OCI-LY7 (cell line): ENCODE results near the gene ZDHHC3. TPM values are rescaled to one million over a fixed set of nuclear protein-coding genes. Genes with fewer than 3 reads are reported as not detected.

Experiments used
- BruUV-seq: library from RNA; stranded (reverse); fragments of 400-500 nt; replicated peaks from 2 replicates; lab custom pipeline; 2021; lab: Mats Ljungman, UMichigan
- CTCF ChIA-PET: fragments of 300-600 bp; sonication (Branson Sonifier 250); formaldehyde crosslinking; loops from one replicate; lab custom pipeline; 2022; ENCODE audit warnings: antibody characterized with exemption; ENCODE audit not compliant: unreplicated experiment; lab: Charles Lee
- POLR2A ChIA-PET: fragments of 300-600 bp; sonication (Branson Sonifier 250); formaldehyde crosslinking; loops from one replicate; lab custom pipeline; 2022; ENCODE audit warnings: antibody characterized with exemption; lab: Charles Lee
- DNase-seq: peaks from one replicate; pipeline ENCODE4 v3.0.0-alpha.2; 2015; ENCODE audit warnings: low spot score
- H2AFZ ChIP-seq: fragments of 200-600 bp; sonication (generic), shearing (Covaris generic); 2 replicates; pipeline ENCODE4 v1.6.1; 2014; ENCODE audit warnings: mild to moderate bottlenecking, antibody characterized with exemption, low read length, moderate library complexity
- H3K27ac ChIP-seq: fragments of 200-600 bp; sonication (generic); 2 replicates; pipeline ENCODE4 v1.5.1; 2014; ENCODE audit warnings: mixed run types, low read depth, mild to moderate bottlenecking, moderate library complexity, low read length, inconsistent platforms; ENCODE audit not compliant: poor library complexity, severe bottlenecking
- H3K36me3 ChIP-seq: fragments of 200-600 bp; sonication (generic); 2 replicates; pipeline ENCODE4 v1.6.1; 2014; ENCODE audit warnings: mild to moderate bottlenecking, antibody characterized with exemption, low read length, moderate library complexity, mixed read lengths; ENCODE audit not compliant: insufficient read depth
- H3K4me1 ChIP-seq: fragments of 200-600 bp; sonication (generic); 2 replicates; pipeline ENCODE4 v1.5.1; 2014; ENCODE audit warnings: mild to moderate bottlenecking, low read length; ENCODE audit not compliant: insufficient read depth, poor library complexity, severe bottlenecking
- H3K4me2 ChIP-seq: fragments of 200-600 bp; sonication (generic); 2 replicates; pipeline ENCODE4 v1.6.1; 2014; ENCODE audit warnings: mild to moderate bottlenecking, low read length
- H3K4me3 ChIP-seq: fragments of 200-600 bp; sonication (generic); 2 replicates; pipeline ENCODE4 v1.5.1; 2014; ENCODE audit warnings: mild to moderate bottlenecking, low read depth, low read length; ENCODE audit not compliant: poor library complexity, severe bottlenecking
- H3K79me2 ChIP-seq: fragments of 200-600 bp; sonication (generic); 2 replicates; pipeline ENCODE4 v1.6.1; 2016; ENCODE audit warnings: low read depth, mild to moderate bottlenecking, low read length, moderate library complexity, mixed read lengths; ENCODE audit not compliant: insufficient read depth
- H3K9me2 ChIP-seq: fragments of 200-600 bp; sonication (generic); 2 replicates; pipeline ENCODE4 v1.6.1; 2016; ENCODE audit warnings: mild to moderate bottlenecking, low read length, mixed read lengths; ENCODE audit not compliant: insufficient read depth
- H3K9me3 ChIP-seq: fragments of 200-600 bp; sonication (generic); 2 replicates; pipeline ENCODE4 v1.6.1; 2014; ENCODE audit warnings: mild to moderate bottlenecking, mixed run types, low read length, mixed read lengths
- H4K20me1 ChIP-seq: fragments of 200-600 bp; sonication (generic); 2 replicates; pipeline ENCODE4 v1.6.1; 2014; ENCODE audit warnings: mild to moderate bottlenecking, antibody characterized with exemption, low read length, moderate library complexity, mixed read lengths; ENCODE audit not compliant: insufficient read depth
- CTCF ChIP-seq: fragments of 200-600 bp; sonication (generic); conservative IDR thresholded peaks from 2 replicates; pipeline ENCODE4 v1.5.1; 2014; ENCODE audit warnings: mild to moderate bottlenecking, antibody characterized with exemption, low read length, moderate library complexity, mixed read lengths
- EZH2phosphoT487 ChIP-seq: fragments of 200-600 bp; sonication (generic); IDR thresholded peaks from 2 replicates; pipeline ENCODE4 v1.6.1; 2018; ENCODE audit warnings: low read depth, borderline replicate concordance, mild to moderate bottlenecking, mixed run types, antibody characterized with exemption, low read length, moderate library complexity, mixed read lengths
- intact Hi-C: fragments of 100-400 bp; cut with micrococcal nuclease; formaldehyde crosslinking; loops from one replicate; pipeline ENCODE4 v1.10.0; 2022; ENCODE audit not compliant: unreplicated experiment
- total RNA-seq, 2 experiments: library from RNA; depleted of rRNA in 1 of 2; stranded (reverse); fragments of >200 nt in 1 of 2; shearing (Covaris generic) in 1 of 2; gene quantifications; 2 replicates each; pipeline ENCODE4 v1.2.3, GENCODE V29; 2014 to 2022

ZDHHC3 gene
- total RNA-seq, 2 experiments from 2014 or later, result 53.1 to 53.6 TPM

DNA sequence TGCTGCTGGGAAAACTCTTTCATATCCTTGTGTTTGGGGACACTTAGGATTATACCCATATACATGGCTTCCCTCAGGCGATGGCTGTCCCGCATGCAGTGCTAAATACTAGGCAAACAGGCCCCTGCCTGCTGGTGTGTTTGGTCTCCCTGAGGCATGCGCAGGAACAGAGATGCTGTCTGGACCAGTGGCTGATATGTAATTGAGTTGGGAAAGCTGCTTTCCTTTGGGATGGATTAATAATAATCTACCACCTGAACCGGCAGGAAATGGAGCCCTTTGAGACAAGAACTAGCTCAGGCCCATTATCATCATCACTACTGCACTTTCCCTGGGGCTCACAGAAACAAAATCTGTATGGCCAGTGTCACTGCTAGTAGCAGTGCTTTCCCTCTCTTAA is 18.0 kb downstream of the ZDHHC3 start:
- CTCF ChIA-PET, result no interaction called here
- Histone ChIP-seq H3K27ac (no peak overlapping the region), H2AFZ (no peak overlapping the region), H3K36me3 (peaks cover 57% of the 10 kb centered on the region), H3K4me3 (no peak overlapping the region), H3K9me3 (no peaks in the 10 kb centered on the region), H3K79me2 (peaks cover 27% of the 10 kb centered on the region), H3K9me2 (no peaks in the 10 kb centered on the region), H3K4me2 (no peak overlapping the region), H3K4me1 (peaks cover 34% of the 10 kb centered on the region), H4K20me1 (peaks cover 27% of the 10 kb centered on the region)
- intact Hi-C loops, result no loop called here
- no peak for TF ChIP-seq CTCF
- no peak for TF ChIP-seq EZH2phosphoT487
- POLR2A ChIA-PET, result no interaction called here
- BruUV-seq, result no TSS peak
- no peak for DNase-seq

DNA sequence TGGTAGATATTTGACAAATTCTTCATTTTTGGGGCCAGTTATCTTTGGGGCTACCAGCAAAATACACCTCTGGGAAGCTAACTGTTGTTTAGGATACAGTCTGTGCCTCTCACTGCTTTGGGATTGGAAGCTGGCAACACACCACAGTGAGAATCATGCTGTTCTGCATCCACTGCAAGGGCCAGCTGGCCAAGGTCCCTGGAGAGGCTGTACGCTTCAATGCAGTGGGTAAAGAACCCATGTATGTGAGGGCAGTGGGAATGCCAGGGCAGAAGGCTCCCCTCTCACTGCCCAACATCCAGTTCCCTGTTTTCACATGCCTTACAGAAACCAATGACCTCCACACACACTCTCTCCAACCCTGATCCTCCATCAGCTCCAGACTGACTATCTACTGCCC is 20.1 kb downstream of the ZDHHC3 start:
- no peak for TF ChIP-seq CTCF
- TF ChIP-seq EZH2phosphoT487, result no peak
- no peaks in the 10 kb centered on the region for H3K9me3 ChIP-seq
- H3K9me2 ChIP-seq, result no peaks in the 10 kb centered on the region
- no peak for DNase-seq
- H3K4me3 ChIP-seq, result peak overlapping the region; percentile 14
- H3K36me3 ChIP-seq, result peaks cover 70% of the 10 kb centered on the region
- H3K27ac ChIP-seq, result peak overlapping the region; percentile 22
- BruUV-seq, result no TSS peak
- peaks cover 19% of the 10 kb centered on the region; the same call in 1 of the 2 replicates for H4K20me1 ChIP-seq
- H2AFZ ChIP-seq, result no peak overlapping the region
- CTCF ChIA-PET, result no interaction called here
- POLR2A ChIA-PET, result interaction anchor here (1.0 to 1.5 kb wide), 4 partner anchors 9 to 21 kb away, joined by 3 to 5 read pairs (median 4); no protein-coding TSS in a partner anchor
- intact Hi-C loops, result no loop called here
- H3K4me1 ChIP-seq, result peaks cover 40% of the 10 kb centered on the region
- peaks cover 11% of the 10 kb centered on the region; the same call in 1 of the 2 replicates for H3K79me2 ChIP-seq
- peak overlapping the region; percentile 65 for H3K4me2 ChIP-seq

DNA sequence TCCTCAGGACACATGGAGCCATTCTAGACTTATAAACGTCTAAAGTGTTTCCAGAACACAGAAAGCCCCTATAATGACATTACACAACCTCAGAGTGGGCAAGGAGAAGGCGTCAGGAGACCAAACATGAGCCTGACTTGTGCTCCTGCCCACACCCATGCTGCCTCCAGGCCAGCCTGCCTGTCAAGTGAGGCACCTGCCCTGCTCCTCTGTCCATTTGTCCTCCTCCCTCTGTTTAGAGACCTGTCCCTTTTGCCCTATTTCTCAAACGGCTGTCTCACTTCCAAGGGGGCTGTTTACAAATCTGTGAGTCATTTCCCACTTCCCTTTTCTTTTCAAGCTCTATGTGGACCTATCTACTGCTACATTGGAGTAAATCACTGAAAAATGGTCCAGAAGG is 21.0 kb downstream of the ZDHHC3 start:
- Histone ChIP-seq H2AFZ (no peak overlapping the region), H3K4me2 (peak overlapping the region; percentile 38), H3K79me2 (0 out of 2 replicates have a peak, but pooled peaks cover 5% of the 10 kb centered on the region), H4K20me1 (peaks cover 19% of the 10 kb centered on the region; the same call in 1 of the 2 replicates), H3K9me2 (no peaks in the 10 kb centered on the region), H3K27ac (peak overlapping the region; percentile 23), H3K36me3 (peaks cover 73% of the 10 kb centered on the region), H3K9me3 (no peaks in the 10 kb centered on the region), H3K4me1 (peaks cover 50% of the 10 kb centered on the region), H3K4me3 (no peak overlapping the region)
- no peak for TF ChIP-seq CTCF
- TF ChIP-seq EZH2phosphoT487, result no peak
- no TSS peak for BruUV-seq
- POLR2A ChIA-PET, result interaction anchor here (1.0 kb wide), 1 partner anchor 24 kb away, joined by 4 read pairs; no protein-coding TSS in a partner anchor
- peak; percentile 47 for DNase-seq
- CTCF ChIA-PET, result no interaction called here
- intact Hi-C loops, result no loop called here
